Keratinocyte (primary cell): ENCODE results near the gene CPVL.

Experiments
- EZH2 ChIP-seq: IDR thresholded peaks from one replicate; pipeline ENCODE4 v1.6.1; 2012; ENCODE audit warnings: inconsistent platforms, mild to moderate bottlenecking, low read length, moderate library complexity
- TF ChIP-seq, protein P1 (sequence below), 3 experiments: IDR thresholded peaks in 1 of 3; conservative IDR thresholded peaks in 1 of 3; optimal IDR thresholded peaks in 1 of 3; 2 replicates in 2 of 3; 3 replicates in 1 of 3; pipeline versions ENCODE3 to v1.5.1; 2011; ENCODE audit warnings: low read length in 3 of 3, mild to moderate bottlenecking in 3 of 3, moderate library complexity in 2 of 3, control low read depth in 1 of 3, inconsistent platforms in 1 of 3; ENCODE audit not compliant: insufficient read depth in 2 of 3; ENCODE audit errors: extremely low read depth in 1 of 3

DNA sequence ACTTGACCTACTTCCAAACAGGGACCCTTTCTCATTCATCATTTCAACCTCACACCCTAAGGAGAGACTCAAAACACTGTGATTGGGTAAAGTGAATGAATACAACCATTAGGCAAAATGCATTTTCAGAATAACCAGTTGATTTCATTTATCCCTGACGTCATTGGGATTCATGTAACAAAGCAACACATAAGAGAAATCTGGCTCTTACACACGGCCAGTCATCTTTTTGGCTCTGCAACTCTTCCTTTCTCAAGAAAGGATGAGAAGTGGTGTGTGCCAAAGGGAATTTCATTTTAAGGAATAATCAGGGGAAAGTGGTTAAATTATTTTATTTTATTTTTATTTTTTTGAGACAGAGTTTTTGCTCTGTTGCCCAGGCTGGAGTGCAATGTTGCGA, 83.1 kb downstream of the CPVL start:
- TF ChIP-seq, protein P1, sequence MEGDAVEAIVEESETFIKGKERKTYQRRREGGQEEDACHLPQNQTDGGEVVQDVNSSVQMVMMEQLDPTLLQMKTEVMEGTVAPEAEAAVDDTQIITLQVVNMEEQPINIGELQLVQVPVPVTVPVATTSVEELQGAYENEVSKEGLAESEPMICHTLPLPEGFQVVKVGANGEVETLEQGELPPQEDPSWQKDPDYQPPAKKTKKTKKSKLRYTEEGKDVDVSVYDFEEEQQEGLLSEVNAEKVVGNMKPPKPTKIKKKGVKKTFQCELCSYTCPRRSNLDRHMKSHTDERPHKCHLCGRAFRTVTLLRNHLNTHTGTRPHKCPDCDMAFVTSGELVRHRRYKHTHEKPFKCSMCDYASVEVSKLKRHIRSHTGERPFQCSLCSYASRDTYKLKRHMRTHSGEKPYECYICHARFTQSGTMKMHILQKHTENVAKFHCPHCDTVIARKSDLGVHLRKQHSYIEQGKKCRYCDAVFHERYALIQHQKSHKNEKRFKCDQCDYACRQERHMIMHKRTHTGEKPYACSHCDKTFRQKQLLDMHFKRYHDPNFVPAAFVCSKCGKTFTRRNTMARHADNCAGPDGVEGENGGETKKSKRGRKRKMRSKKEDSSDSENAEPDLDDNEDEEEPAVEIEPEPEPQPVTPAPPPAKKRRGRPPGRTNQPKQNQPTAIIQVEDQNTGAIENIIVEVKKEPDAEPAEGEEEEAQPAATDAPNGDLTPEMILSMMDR (optimal IDR thresholded peaks at IDR 0.05 in 1 of 3, IDR thresholded peaks at IDR 0.05 in 1 of 3, conservative IDR thresholded peaks at IDR 0.05 in 1 of 3; ENCODE audit: extremely low read depth in 1 of 3, insufficient read depth in 2 of 3, low read length in 3 of 3) = no peak
- TF ChIP-seq EZH2 = no peak
